Measurements from ENCODE around the gene EZR. TPM values are rescaled to one million over a fixed set of nuclear protein-coding genes. Genes with fewer than 3 reads are reported as not detected.
A peak's percentile ranks its signal among the peaks of the same experiment; 100 is the strongest.

EZR gene
- total and polyA plus RNA-seq, 9 of the 15 experiments (the other 6 are each of a cell fraction or from before 2014, with no cell fraction given): 36.5 to 162 (median 104) TPM

DNA sequence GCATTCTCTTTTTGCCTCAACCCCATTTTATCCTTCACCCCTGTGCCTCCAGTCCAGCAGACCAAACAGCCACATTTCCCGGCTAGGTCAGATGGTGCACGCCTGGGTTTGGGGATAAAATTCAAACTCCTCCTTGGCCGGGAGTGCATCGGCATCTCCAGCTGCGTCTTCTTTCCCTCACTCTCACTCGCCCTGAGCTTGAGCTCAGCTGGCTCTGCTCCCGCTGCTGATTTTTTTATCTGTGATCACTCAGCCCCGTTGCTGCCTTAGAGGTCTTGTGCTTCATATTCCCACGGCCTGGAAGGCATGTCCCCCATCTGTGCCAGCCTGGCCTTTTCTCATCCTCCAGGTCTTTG, 6.8 kb upstream of the EZR start:
- Histone ChIP-seq H3K4me2 (ENCODE audit: insufficient read depth, low read length) (peak overlapping the region; percentile 83), H3K9me1 (ENCODE audit: control insufficient read depth, insufficient read depth, low read length) (no peaks in the 10 kb centered on the region), H3K27me3 (ENCODE audit: control insufficient read depth in 2 of 2, insufficient read depth in 2 of 2, low read length in 2 of 2) (no peaks in the 10 kb centered on the region), H3K4me1 (replicated peaks in 1 of 2; ENCODE audit: control insufficient read depth in 2 of 2, insufficient read depth in 2 of 2, low read length in 2 of 2) (peaks cover 20 to 22% of the 10 kb centered on the region in 2 experiments), H4K20me1 (replicated peaks; ENCODE audit: control insufficient read depth, insufficient read depth, low read length) (no peaks in the 10 kb centered on the region), H3K79me2 (ENCODE audit: control insufficient read depth, insufficient read depth, low read length) (no peaks in the 10 kb centered on the region), H3K27ac (ENCODE audit: extremely low read depth, low read depth, low read length) (peak overlapping the region; percentile 80), H3K9me3 (replicated peaks; ENCODE audit: control insufficient read depth, insufficient read depth, low read depth, low read length) (no peaks in the 10 kb centered on the region), H3K36me3 (ENCODE audit: control insufficient read depth, insufficient read depth, low read length) (no peaks in the 10 kb centered on the region), H3K9ac (ENCODE audit: insufficient read depth in 1 of 2, low read depth in 2 of 2, low read length in 2 of 2) (peak overlapping the region; percentile 62 to 84), H2AFZ (ENCODE audit: low read depth, low read length) (peak overlapping the region; percentile 99), H3K4me3 (peak overlapping the region; percentile 4; the same call in 1 of the 2 replicates)
- FAIRE-seq (no peak), ATAC-seq (peak; percentile 87), DNase-seq (ENCODE audit: extremely low read depth in 1 of 4, low spot score in 3 of 4) (peak in 2 of 4 experiments; percentile 61 to 73)
- under 1% methylated on average over 9 of the region's 9 CpGs for WGBS (ENCODE audit: insufficient coverage, low coverage, missing lambda C conversion rate)
- ChIA-PET CTCF (ENCODE audit: low intra/inter-chr PET ratio) (no interaction called here), POLR2A (interaction anchor here (0.7 to 1.9 kb wide), 12 partner anchors 9 to 174 kb away, joined by 3 to 8 read pairs (median 4); partner anchors contain the start of gene RSPH3)
- intact Hi-C loops (cut with micrococcal nuclease) (no loop called here), in situ Hi-C loops (cut with MboI) (no loop called here)
- no TSS peak for BruUV-seq (replicated peaks)
- TF ChIP-seq, protein P1, sequence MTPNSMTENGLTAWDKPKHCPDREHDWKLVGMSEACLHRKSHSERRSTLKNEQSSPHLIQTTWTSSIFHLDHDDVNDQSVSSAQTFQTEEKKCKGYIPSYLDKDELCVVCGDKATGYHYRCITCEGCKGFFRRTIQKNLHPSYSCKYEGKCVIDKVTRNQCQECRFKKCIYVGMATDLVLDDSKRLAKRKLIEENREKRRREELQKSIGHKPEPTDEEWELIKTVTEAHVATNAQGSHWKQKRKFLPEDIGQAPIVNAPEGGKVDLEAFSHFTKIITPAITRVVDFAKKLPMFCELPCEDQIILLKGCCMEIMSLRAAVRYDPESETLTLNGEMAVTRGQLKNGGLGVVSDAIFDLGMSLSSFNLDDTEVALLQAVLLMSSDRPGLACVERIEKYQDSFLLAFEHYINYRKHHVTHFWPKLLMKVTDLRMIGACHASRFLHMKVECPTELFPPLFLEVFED (CRISPR knock-in tag; conservative IDR thresholded peaks at IDR 0.05): no peak
- TF ChIP-seq MAFG (tag; conservative IDR thresholded peaks at IDR 0.05) (no peak), KLF13 (tag; IDR thresholded peaks at IDR 0.05; ENCODE audit: borderline replicate concordance, low read depth) (no peak), HEY1 (CRISPR knock-in tag; IDR thresholded peaks at IDR 0.05; ENCODE audit: borderline replicate concordance) (no peak), ZNF586 (CRISPR knock-in tag; conservative IDR thresholded peaks at IDR 0.05) (no peak), RBM15 (IDR thresholded peaks at IDR 0.05; ENCODE audit: insufficient read depth, low read length) (no peak), EGR1 (conservative IDR thresholded peaks at IDR 0.05) (no peak), ZKSCAN1 (IDR thresholded peaks at IDR 0.05; ENCODE audit: low read depth, low read length) (no peak), CC2D1A (IDR thresholded peaks at IDR 0.05) (no peak), BACH1 (tag; IDR thresholded peaks at IDR 0.05) (no peak), SAP30 (IDR thresholded peaks at IDR 0.05; ENCODE audit: borderline replicate concordance, insufficient read depth, low read depth, low read length, poor library complexity, severe bottlenecking) (peak; percentile 41), HLTF (IDR thresholded peaks at IDR 0.05) (no peak), SLC30A9 (CRISPR knock-in tag; IDR thresholded peaks at IDR 0.05) (no peak), GATA2 (CRISPR knock-in tag; IDR thresholded peaks at IDR 0.05) (peak; percentile 58), RBBP5 (IDR thresholded peaks at IDR 0.05; ENCODE audit: borderline replicate concordance, insufficient read depth, low read length, poor library complexity, severe bottlenecking) (peak; percentile 79), GTF2E2 (tag; IDR thresholded peaks at IDR 0.05) (no peak), DMBX1 (CRISPR knock-in tag; IDR thresholded peaks at IDR 0.05; ENCODE audit: borderline replicate concordance) (no peak), RHOXF2B (CRISPR knock-in tag; conservative IDR thresholded peaks at IDR 0.05) (no peak), KDM1A (IDR thresholded peaks at IDR 0.05) (no peak), ZNF778 (CRISPR knock-in tag; IDR thresholded peaks at IDR 0.05) (no peak), MBD2 (IDR thresholded peaks at IDR 0.05; ENCODE audit: borderline replicate concordance, low read depth) (no peak), TRIM28 (IDR thresholded peaks at IDR 0.05) (no peak), HDAC2 (IDR thresholded peaks at IDR 0.05) (no peak), ARID2 (IDR thresholded peaks at IDR 0.05) (no peak)
- TF ChIP-seq, protein P2, sequence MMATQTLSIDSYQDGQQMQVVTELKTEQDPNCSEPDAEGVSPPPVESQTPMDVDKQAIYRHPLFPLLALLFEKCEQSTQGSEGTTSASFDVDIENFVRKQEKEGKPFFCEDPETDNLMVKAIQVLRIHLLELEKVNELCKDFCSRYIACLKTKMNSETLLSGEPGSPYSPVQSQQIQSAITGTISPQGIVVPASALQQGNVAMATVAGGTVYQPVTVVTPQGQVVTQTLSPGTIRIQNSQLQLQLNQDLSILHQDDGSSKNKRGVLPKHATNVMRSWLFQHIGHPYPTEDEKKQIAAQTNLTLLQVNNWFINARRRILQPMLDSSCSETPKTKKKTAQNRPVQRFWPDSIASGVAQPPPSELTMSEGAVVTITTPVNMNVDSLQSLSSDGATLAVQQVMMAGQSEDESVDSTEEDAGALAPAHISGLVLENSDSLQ (IDR thresholded peaks at IDR 0.05): no peak; the same call in 1 of the 2 replicates
